HepG2 (cell line): ENCODE measurements around the gene QDPR. TPM values are rescaled to one million over a fixed set of nuclear protein-coding genes. Genes with fewer than 3 reads are reported as not detected.

ENCODE experiments used
- ATAC-seq: fragments of 200-7000 bp; cut with Tn5 transposase; 3 replicates; pipeline ENCODE4 v1.9.1; 2020; ENCODE audit warnings: mild to moderate bottlenecking, moderate library complexity
- BruUV-seq: library from RNA; stranded (reverse); fragments of 400-500 nt; replicated peaks from 2 replicates; lab custom pipeline; 2021; lab: Mats Ljungman, UMichigan
- CTCF ChIA-PET: fragments of 300-600 bp; formaldehyde crosslinking; extraction: SDS; loops from one replicate; lab custom pipeline; 2021; ENCODE audit warnings: low total read pairs, inconsistent platforms, low intra/inter-chr PET ratio; lab: Yijun Ruan, JAX
- POLR2A ChIA-PET: fragments of 350-600 bp; sonication (Branson Sonifier 250); formaldehyde crosslinking; loops from one replicate; lab custom pipeline; 2020; ENCODE audit warnings: antibody characterized with exemption, inconsistent platforms; lab: Yijun Ruan, JAX
- DNase-seq: peaks from one replicate; pipeline ENCODE4 v3.0.0-alpha.2; 2015; ENCODE audit warnings: low spot score
- FAIRE-seq: peaks from 3 replicates; lab custom pipeline; 2011; peaks lifted over from hg19 to GRCh38; lab: Jason Lieb, UNC
- H2AFZ ChIP-seq: one replicate; pipeline ENCODE4 v1.6.1; 2011; ENCODE audit warnings: low read length, inconsistent platforms
- H3K27ac ChIP-seq: fragments of 300-600 bp; 3 replicates; pipeline ENCODE4 v1.8.0; 2011; ENCODE audit warnings: mixed run types, mild to moderate bottlenecking, mixed read lengths, low read length, inconsistent platforms; ENCODE audit not compliant: insufficient read depth; ENCODE audit errors: extremely low read length
- H3K27me3 ChIP-seq, 2 experiments: fragments of 200-600 bp in 1 of 2; 2 replicates in 1 of 2; 3 replicates in 1 of 2; pipeline versions ENCODE4 v1.6.0 to v1.8.0; 2011; ENCODE audit warnings: low read length in 2 of 2, mild to moderate bottlenecking in 2 of 2, moderate library complexity in 2 of 2, inconsistent platforms in 1 of 2; ENCODE audit not compliant: insufficient read depth in 2 of 2, control insufficient read depth in 1 of 2
- H3K36me3 ChIP-seq, 2 experiments: fragments of 200-600 bp in 1 of 2; replicated peaks in 1 of 2; 2 replicates in 1 of 2; 3 replicates in 1 of 2; pipeline versions ENCODE4 v1.5.1 to v1.8.0; 2011; ENCODE audit warnings: low read length in 2 of 2, inconsistent platforms in 1 of 2; ENCODE audit not compliant: insufficient read depth in 2 of 2, control insufficient read depth in 1 of 2
- H3K4me1 ChIP-seq: 2 replicates; pipeline ENCODE4 v1.5.1; 2012; ENCODE audit warnings: low read length, inconsistent platforms; ENCODE audit not compliant: insufficient read depth
- H3K4me2 ChIP-seq: 2 replicates; pipeline ENCODE4 v1.6.0; 2011; ENCODE audit warnings: low read depth, low read length, inconsistent platforms
- H3K4me3 ChIP-seq, 3 experiments: fragments of 200-600 bp in 1 of 3; sonication (generic), shearing (Covaris generic) in 1 of 3; replicated peaks in 1 of 3; 2 replicates each; pipeline ENCODE4 v1.5.1; 2011 to 2016; ENCODE audit warnings: low read length in 3 of 3, inconsistent platforms in 2 of 3, low read depth in 2 of 3, mild to moderate bottlenecking in 2 of 3, control low read depth in 1 of 3, mixed read lengths in 1 of 3; ENCODE audit not compliant: insufficient read depth in 1 of 3
- H3K79me2 ChIP-seq: one replicate; pipeline ENCODE4 v1.6.1; 2011; ENCODE audit warnings: low read length, inconsistent platforms; ENCODE audit not compliant: insufficient read depth
- H3K9ac ChIP-seq: 2 replicates; pipeline ENCODE4 v1.6.0; 2011; ENCODE audit warnings: mild to moderate bottlenecking, low read depth, low read length, inconsistent platforms; ENCODE audit not compliant: insufficient read depth
- H3K9me3 ChIP-seq: 2 replicates; pipeline ENCODE4 v1.5.1; 2012; ENCODE audit warnings: mild to moderate bottlenecking, low read length
- H4K20me1 ChIP-seq: 2 replicates; pipeline ENCODE4 v1.6.0; 2011; ENCODE audit warnings: inconsistent platforms, mild to moderate bottlenecking, low read length, moderate library complexity; ENCODE audit not compliant: insufficient read depth
- KLF9 ChIP-seq: IDR thresholded peaks from 2 replicates; pipeline ENCODE4 v1.6.1; 2016; ENCODE audit warnings: low read depth
- MIER2 ChIP-seq: IDR thresholded peaks from 2 replicates; pipeline ENCODE4 v1.6.1; 2016; ENCODE audit warnings: missing biosample characterization, missing genetic modification reagents
- RFX3 ChIP-seq: IDR thresholded peaks from 2 replicates; pipeline ENCODE4 v1.6.1; 2016; ENCODE audit warnings: missing biosample characterization, missing genetic modification reagents
- SAP130 ChIP-seq: IDR thresholded peaks from 2 replicates; pipeline ENCODE4 v1.6.1; 2016; ENCODE audit warnings: low read depth
- TAF1 ChIP-seq: sonication (generic); formaldehyde crosslinking; IDR thresholded peaks from 2 replicates; pipeline ENCODE4 v1.4.0; 2020; ENCODE audit warnings: missing genetic modification reagents
- ZNF329 ChIP-seq: sonication (generic); formaldehyde crosslinking; IDR thresholded peaks from 2 replicates; pipeline ENCODE4 v1.9.0; 2021; ENCODE audit warnings: low read depth, mild to moderate bottlenecking, missing genetic modification reagents
- WGBS: methylation state at CpG from one replicate; pipeline ENCODE4 v1.1.6; 2017; ENCODE audit warnings: low lambda C conversion rate; 5-methylcytosine and 5-hydroxymethylcytosine counted together
- in situ Hi-C: cut with HindIII; loops from 2 replicates; pipeline ENCODE4 v1.10.0; 2017; ENCODE audit warnings: low pct_unique_long_range_greater_than_20kb; ENCODE audit not compliant: extremely low pct_ligation_motif_present
- intact Hi-C: fragments of 100-400 bp; cut with micrococcal nuclease; formaldehyde crosslinking; loops from one replicate; pipeline ENCODE4 v1.10.0; 2022; ENCODE audit not compliant: unreplicated experiment
- polyA plus RNA-seq, 8 experiments: library from polyadenylated mRNA; depleted of rRNA in 3 of 8; stranded (reverse) in 7 of 8; unstranded in 1 of 8; fragments of >200 nt; fragmentation: Illumina TruSeq in 4 of 8; extraction: Trizol in 4 of 8; gene quantifications; 2 replicates each; pipeline versions ENCODE4 v1.2.1 to v1.2.3, GENCODE V29; 2011 to 2016; ENCODE audit warnings: low read depth in 4 of 8, missing spikeins in 1 of 8, mixed read lengths in 1 of 8; ENCODE audit not compliant: insufficient read depth in 1 of 8
- total RNA-seq, 5 experiments: library from RNA; depleted of rRNA; stranded (reverse); fragments of >200 nt; fragmentation: Illumina TruSeq; extraction: Trizol; gene quantifications; 2 replicates each; pipeline ENCODE4 v1.2.3, GENCODE V29; 2016; ENCODE audit warnings: low read depth in 1 of 5
- TF ChIP-seq, protein P1 (sequence below): sonication (generic); formaldehyde crosslinking; IDR thresholded peaks from 2 replicates; pipeline ENCODE4 v1.4.0; 2020; ENCODE audit warnings: mild to moderate bottlenecking, missing genetic modification reagents
- TF ChIP-seq, protein P2 (sequence below): sonication (generic); formaldehyde crosslinking; IDR thresholded peaks from 2 replicates; pipeline ENCODE4 v1.4.0; 2020; ENCODE audit warnings: missing genetic modification reagents
- TF ChIP-seq, protein P3 (sequence below): sonication (generic); formaldehyde crosslinking; IDR thresholded peaks from 2 replicates; pipeline ENCODE4 v1.4.0; 2020; ENCODE audit warnings: mild to moderate bottlenecking, missing genetic modification reagents, borderline replicate concordance

QDPR gene
- total and polyA plus RNA-seq, 2 of the 13 experiments (the other 11 are each of a cell fraction or from before 2014, with no cell fraction given), result 9.9 to 95.5 TPM

DNA sequence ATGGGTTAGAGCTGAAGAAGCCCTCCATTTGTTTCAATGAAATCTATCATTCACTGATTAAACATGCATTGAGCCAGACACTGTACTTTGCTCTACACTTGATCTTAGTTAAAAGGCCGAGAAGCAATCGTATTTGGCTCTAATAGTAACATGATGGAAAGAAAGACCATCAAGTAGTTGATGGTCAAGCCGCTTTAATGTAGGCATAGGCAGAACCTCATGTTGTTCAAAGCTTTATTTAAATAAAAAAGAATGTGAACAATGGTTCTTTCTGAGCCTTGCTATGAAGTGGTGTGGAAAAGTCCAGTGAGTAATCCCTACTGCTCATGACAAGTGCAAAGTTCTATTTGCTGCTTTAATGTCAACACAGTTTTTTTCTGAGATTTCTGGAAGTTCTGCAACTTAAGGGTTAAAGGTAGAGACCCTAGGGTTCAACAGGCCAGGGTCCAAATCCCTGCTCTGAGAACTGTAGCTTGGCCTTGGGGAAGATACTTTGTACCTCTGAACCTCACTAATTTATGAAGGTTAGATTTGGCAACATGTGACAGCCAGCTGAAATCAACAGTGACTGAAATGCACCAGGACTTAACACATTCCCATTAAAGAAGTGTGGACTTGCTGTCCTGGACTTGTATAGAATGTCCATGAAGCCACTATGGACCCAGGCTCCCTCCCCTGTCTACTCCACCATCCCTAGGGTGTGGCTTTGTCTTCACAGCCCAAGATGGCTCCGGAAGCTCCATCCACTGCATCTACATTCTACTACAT, 47.2 kb upstream of the QDPR start:
- H3K79me2 ChIP-seq, result no peaks in the 10 kb centered on the region
- peak; percentile 82 for FAIRE-seq
- H3K4me3 ChIP-seq, result peak overlapping the region in 1 of 3 experiments; percentile 32; a peak in 1 of 6 replicates
- peak overlapping the region; percentile 90 for H3K27ac ChIP-seq
- 5% methylated on average over 4 of the region's 4 CpGs for WGBS
- H3K27me3 ChIP-seq, result no peaks in the 10 kb centered on the region
- intact Hi-C loops, result loop anchor here (1.0 to 2.0 kb wide), 3 partner anchors 15 to 56 kb away; partner anchors contain the start of genes LAP3 and MED28
- no peak overlapping the region for H2AFZ ChIP-seq
- H3K36me3 ChIP-seq, result no peaks in the 10 kb centered on the region
- H3K9me3 ChIP-seq, result no peaks in the 10 kb centered on the region
- peaks cover 81% of the 10 kb centered on the region for H3K4me1 ChIP-seq
- ChIA-PET CTCF (no interaction called here), POLR2A (interaction anchor here (1.2 to 5.2 kb wide), 10 partner anchors 9 to 56 kb away, joined by 3 to 49 read pairs (median 4); partner anchors contain the start of genes LAP3 and MED28)
- peak overlapping the region; percentile 64 for H3K9ac ChIP-seq
- DNase-seq, result peak; percentile 97
- H4K20me1 ChIP-seq, result no peaks in the 10 kb centered on the region
- peak; percentile 84 for ATAC-seq
- in situ Hi-C loops, result loop anchor here (5.0 to 25.0 kb wide), 3 partner anchors 78 to 453 kb away; partner anchors contain the start of gene LCORL
- no TSS peak for BruUV-seq
- peak overlapping the region; percentile 57 for H3K4me2 ChIP-seq
- TF ChIP-seq SAP130 (peak; percentile 85), RFX3 (CRISPR knock-in tag) (0 out of 2 replicates have a peak, but pooled peaks have one; percentile 42), KLF9 (0 out of 2 replicates have a peak, but pooled peaks have one; percentile 61), MIER2 (CRISPR knock-in tag) (peak; percentile 76), ZNF329 (no peak), TAF1 (CRISPR knock-in tag) (no peak)
- TF ChIP-seq, protein P1, sequence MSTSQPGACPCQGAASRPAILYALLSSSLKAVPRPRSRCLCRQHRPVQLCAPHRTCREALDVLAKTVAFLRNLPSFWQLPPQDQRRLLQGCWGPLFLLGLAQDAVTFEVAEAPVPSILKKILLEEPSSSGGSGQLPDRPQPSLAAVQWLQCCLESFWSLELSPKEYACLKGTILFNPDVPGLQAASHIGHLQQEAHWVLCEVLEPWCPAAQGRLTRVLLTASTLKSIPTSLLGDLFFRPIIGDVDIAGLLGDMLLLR (CRISPR knock-in tag), result no peak
- TF ChIP-seq, protein P2, sequence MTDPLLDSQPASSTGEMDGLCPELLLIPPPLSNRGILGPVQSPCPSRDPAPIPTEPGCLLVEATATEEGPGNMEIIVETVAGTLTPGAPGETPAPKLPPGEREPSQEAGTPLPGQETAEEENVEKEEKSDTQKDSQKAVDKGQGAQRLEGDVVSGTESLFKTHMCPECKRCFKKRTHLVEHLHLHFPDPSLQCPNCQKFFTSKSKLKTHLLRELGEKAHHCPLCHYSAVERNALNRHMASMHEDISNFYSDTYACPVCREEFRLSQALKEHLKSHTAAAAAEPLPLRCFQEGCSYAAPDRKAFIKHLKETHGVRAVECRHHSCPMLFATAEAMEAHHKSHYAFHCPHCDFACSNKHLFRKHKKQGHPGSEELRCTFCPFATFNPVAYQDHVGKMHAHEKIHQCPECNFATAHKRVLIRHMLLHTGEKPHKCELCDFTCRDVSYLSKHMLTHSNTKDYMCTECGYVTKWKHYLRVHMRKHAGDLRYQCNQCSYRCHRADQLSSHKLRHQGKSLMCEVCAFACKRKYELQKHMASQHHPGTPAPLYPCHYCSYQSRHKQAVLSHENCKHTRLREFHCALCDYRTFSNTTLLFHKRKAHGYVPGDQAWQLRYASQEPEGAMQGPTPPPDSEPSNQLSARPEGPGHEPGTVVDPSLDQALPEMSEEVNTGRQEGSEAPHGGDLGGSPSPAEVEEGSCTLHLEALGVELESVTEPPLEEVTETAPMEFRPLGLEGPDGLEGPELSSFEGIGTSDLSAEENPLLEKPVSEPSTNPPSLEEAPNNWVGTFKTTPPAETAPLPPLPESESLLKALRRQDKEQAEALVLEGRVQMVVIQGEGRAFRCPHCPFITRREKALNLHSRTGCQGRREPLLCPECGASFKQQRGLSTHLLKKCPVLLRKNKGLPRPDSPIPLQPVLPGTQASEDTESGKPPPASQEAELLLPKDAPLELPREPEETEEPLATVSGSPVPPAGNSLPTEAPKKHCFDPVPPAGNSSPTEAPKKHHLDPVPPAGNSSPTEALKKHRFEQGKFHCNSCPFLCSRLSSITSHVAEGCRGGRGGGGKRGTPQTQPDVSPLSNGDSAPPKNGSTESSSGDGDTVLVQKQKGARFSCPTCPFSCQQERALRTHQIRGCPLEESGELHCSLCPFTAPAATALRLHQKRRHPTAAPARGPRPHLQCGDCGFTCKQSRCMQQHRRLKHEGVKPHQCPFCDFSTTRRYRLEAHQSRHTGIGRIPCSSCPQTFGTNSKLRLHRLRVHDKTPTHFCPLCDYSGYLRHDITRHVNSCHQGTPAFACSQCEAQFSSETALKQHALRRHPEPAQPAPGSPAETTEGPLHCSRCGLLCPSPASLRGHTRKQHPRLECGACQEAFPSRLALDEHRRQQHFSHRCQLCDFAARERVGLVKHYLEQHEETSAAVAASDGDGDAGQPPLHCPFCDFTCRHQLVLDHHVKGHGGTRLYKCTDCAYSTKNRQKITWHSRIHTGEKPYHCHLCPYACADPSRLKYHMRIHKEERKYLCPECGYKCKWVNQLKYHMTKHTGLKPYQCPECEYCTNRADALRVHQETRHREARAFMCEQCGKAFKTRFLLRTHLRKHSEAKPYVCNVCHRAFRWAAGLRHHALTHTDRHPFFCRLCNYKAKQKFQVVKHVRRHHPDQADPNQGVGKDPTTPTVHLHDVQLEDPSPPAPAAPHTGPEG (CRISPR knock-in tag), result no peak
- TF ChIP-seq, protein P3, sequence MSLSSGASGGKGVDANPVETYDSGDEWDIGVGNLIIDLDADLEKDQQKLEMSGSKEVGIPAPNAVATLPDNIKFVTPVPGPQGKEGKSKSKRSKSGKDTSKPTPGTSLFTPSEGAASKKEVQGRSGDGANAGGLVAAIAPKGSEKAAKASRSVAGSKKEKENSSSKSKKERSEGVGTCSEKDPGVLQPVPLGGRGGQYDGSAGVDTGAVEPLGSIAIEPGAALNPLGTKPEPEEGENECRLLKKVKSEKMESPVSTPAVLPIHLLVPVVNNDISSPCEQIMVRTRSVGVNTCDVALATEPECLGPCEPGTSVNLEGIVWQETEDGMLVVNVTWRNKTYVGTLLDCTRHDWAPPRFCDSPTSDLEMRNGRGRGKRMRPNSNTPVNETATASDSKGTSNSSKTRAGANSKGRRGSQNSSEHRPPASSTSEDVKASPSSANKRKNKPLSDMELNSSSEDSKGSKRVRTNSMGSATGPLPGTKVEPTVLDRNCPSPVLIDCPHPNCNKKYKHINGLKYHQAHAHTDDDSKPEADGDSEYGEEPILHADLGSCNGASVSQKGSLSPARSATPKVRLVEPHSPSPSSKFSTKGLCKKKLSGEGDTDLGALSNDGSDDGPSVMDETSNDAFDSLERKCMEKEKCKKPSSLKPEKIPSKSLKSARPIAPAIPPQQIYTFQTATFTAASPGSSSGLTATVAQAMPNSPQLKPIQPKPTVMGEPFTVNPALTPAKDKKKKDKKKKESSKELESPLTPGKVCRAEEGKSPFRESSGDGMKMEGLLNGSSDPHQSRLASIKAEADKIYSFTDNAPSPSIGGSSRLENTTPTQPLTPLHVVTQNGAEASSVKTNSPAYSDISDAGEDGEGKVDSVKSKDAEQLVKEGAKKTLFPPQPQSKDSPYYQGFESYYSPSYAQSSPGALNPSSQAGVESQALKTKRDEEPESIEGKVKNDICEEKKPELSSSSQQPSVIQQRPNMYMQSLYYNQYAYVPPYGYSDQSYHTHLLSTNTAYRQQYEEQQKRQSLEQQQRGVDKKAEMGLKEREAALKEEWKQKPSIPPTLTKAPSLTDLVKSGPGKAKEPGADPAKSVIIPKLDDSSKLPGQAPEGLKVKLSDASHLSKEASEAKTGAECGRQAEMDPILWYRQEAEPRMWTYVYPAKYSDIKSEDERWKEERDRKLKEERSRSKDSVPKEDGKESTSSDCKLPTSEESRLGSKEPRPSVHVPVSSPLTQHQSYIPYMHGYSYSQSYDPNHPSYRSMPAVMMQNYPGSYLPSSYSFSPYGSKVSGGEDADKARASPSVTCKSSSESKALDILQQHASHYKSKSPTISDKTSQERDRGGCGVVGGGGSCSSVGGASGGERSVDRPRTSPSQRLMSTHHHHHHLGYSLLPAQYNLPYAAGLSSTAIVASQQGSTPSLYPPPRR (CRISPR knock-in tag), result peak; percentile 87
